T1000 (cell line): ENCODE data around the gene CD86.
"Not testable (repeated sequence)": the region's sequence is repeated elsewhere in the genome, so short reads cannot be mapped to it uniquely, and the experiment has no call there.

Experiments
- DNase-seq: peaks from one replicate; lab custom pipeline; 2025; ENCODE audit warnings: mixed read lengths; lab: John Stamatoyannopoulos, UW

The CD86 gene, protein sequence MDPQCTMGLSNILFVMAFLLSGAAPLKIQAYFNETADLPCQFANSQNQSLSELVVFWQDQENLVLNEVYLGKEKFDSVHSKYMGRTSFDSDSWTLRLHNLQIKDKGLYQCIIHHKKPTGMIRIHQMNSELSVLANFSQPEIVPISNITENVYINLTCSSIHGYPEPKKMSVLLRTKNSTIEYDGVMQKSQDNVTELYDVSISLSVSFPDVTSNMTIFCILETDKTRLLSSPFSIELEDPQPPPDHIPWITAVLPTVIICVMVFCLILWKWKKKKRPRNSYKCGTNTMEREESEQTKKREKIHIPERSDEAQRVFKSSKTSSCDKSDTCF

DNA sequence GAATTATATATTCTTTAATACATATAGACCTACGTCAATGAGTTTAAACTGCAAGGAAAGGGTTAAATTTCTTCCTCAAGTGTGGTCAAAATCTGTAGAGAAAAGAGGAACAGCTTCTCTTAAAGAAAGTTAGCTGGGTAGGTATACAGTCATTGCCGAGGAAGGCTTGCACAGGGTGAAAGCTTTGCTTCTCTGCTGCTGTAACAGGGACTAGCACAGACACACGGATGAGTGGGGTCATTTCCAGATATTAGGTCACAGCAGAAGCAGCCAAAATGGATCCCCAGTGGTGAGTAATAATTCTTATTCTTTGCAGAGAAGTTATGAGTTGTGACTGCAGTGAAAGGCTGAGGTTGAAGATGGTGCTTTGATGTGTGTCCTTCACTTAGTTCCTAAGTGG lies at the start of gene CD86:
TSS of gene CD86 (plus strand) at position 148 of the 400 bp plus-strand sequence. CDS start at position 276, 128 bp downstream.
- DNase-seq: no peak

DNA sequence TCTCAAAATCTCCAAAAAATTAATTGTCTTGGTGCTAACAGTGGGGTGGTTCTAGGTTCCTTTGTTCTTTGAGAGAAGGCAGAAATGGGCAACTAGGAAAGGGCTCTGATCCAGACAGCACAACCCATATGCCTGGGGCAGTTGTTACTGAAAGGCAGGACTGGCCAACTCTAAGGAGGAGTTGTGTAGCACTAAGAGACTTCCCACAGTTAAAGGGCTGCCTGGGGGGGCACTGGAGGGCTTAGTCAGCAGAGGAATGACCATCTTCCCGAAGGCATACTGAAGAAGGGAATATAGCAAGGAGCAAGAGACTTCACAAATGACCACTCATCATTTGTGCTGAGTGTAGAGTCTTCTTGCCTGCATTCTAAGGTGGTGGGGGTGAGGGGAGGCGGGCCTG lies 48.9 kb upstream of the CD86 start:
- DNase-seq: peak; percentile 30

DNA sequence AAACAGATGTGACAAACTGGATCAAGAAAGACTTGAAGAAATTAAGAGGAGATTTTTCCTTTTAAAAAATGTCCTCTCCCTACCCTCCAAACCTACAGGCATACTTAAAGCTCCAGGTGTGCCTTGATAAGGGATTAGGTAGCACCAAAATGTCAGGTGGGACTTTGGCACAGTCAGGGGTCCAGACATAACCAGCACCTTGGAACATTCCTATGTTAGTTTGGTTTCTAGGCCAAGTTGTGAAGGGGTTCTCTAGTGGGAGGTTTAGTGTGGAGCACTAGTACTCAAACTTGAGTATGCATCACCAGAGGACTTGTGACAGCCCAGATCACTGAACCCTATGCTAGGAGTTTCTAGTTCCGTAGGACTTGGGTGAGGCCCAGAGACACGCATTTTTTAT lies 47.0 kb upstream of the CD86 start:
- DNase-seq: no peak

DNA sequence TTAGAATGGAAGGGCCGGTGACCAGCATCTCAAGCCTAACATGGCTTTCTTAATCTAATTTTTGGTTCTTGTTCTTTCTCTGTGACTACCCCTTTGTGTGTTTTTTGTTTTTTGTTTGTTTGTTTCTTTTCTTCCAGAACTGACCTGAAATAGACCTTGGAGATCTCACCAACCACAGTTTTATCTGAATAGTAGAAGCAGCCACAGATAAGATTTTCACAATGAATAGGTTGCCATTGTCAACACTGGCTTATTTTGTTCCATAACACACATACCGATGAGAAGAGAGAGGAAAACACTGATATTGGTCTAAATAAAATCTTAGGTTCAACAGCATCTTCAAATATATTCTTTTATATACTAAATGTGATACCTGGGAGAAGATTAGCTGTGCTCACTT lies 44.7 kb upstream of the CD86 start:
- DNase-seq: no peak

DNA sequence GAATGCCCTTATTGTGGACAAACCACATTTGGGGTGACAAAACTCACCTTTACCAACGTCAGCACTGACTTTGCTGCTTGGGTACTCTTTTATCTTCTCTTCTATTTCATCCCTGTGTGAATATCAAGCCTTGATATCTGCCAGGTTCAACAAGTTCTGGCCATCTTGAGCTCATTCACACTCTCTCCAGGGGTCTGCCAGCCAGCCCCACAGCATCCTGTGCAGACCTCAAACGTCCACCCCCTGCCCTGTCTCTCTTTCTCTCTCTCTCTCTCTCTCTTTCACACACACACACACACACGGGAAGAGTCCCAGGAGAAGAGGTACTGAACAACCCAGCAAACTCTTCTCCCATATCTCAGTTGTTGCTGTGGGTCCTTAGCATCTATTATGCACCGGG lies 43.8 kb upstream of the CD86 start:
- no peak for DNase-seq

DNA sequence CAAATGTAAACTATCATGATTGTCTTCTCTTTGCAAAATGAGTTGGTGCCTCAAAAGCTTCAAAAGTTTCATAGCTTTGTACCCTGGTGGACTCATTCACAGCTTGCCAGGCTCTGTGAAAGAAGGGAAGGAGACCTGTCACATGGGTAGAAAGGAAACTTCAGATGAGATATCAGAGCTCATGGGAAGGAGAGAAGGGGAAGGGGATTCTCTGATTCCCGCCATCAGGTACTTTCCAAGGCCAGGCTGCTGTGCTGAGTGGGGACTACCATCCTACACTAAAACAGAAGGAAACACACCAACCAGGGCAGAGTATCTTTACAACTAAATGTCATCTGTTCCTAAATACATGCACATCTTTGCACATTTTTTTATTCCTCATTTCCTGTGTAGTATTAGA lies 42.3 kb upstream of the CD86 start:
- no peak for DNase-seq

DNA sequence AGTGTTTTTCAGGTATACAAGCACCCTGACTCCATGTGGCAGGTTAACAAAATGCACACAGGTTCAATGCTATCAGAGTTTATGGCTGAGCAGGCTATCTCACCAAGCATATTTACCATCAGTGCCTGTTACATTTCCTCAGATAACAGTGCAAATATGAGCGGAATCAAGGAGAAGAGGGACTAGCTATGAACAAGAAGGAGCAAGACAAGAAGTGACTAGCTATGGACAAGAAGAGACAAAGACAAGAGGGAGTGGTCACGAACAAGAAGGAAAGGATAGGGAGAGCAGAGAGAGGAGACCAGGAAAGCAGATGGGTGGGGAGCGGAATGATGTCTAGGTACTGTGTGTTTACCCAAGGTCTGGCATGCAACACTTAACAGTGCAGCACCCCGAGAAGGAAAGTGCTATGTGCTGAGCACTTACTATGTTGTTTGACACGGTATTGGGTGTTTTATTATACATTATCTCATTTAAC lies 41.7 kb upstream of the CD86 start:
- no peak for DNase-seq

DNA sequence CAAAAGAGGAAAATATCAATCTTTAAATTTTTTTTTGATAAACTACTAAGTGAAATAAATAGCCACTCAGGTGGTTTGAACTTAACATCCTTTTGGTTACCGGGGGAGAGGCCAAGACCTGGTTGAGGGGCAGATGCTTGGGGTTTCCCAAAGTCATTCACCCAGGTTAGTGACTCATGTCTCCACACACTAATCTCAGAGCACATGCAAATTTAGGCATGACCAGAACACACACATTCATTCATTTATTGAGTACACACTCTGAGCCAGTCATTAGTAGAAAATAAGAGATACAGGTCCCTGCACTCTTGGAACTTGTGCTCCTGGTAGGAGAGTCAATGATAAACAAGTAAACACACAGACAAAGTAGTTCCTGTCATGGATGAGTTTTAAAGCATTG lies 40.4 kb upstream of the CD86 start:
- no peak for DNase-seq

DNA sequence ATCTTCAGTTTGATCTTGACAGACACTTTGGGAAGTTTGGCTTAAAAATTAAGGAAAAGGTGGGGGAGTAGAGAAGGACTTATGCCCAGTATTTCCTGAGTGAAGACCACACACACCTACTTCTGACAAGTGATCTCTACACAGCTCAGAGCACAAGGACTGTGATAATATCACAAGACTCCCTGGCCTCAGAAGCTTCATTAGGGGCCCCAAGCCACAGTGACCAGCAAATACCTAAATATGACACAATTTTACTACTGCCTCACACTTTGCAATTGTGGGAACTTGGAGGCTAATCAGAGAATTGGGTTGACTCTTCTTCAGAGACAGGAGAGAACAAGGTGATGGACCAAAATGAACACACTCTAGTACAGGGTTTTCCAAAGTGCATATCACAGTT lies 35.7 kb upstream of the CD86 start:
- no peak for DNase-seq

DNA sequence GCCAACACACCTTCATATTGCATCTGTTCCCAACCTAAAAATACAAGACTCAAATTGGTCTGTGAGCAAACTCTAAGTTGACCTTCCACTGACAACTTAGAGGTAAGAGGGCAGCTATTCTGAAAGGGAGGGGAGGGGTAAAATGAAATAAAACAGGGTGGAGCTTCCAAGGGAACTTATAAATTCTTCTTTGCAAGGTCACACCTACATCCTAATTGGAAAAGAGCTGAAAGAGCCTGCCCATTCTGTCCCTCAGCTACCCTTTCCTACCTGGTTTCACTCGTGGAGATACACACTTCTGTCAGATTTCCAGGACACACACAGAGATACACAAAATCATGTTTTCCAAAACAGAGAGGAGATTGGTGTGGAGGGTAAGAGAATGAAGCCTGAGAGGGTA lies 34.1 kb upstream of the CD86 start:
- no peak for DNase-seq

DNA sequence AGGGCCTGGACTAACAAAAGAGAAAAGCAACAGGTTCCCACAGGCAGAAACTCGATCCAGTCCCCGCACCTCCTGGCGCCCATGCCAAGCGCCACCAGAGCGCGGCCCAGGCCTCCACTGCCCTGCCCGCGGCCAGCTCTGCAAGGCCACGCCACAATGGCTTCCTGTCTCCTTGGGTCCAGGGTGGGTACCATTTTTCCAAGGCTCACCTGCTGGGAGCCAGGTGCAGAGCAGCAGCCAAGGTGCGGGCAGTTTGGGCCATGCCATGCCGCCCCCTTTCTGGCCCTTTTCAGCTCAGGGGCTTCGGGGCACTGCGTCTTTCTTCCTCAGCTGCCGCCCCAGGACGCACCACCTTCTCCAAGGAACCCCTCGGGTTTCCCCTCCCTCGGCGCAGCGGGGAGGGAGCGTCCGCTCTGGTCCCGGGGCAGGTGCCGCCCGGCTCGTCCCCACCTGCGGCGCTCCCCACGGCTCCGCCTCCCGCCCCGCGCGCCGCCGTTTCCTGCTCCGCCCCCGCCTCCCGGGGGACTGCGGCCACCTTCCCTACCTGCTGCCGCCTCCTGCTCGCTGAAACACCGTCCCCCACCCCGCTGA lies 33.3 kb upstream of the CD86 start, which contains the start of gene ILDR1:
TSS of gene ILDR1 (minus strand) at position 437 of the 591 bp plus-strand sequence. CDS start at position 267, 170 bp downstream.
- DNase-seq: no peak

DNA sequence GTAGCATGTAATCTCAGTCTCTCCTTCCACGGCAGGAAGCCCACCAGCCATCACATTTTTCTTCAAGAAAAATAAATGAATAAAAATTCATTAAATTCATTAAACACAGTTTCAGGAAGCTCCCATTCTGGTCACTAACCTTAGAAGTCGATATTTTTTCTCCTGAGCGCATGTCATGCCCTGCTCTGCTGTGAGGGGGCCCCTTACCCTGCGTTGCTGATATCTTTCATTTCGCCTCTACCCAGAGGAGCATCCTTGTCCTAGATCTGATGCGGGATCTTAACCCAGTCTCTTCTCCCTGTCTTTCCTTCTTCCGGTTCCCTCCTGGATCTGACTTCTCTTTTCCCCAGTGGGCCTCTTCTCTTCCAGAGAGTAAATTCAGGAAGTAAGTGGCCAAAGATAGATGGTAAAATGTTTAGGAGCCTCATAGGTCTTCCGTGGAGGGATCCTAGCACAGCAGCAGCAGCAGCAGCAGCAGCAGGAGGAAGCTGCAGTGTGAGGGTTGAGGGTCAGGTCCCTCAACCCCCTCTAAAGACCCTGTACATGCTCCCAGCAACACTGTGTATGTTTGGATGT lies 31.7 kb upstream of the CD86 start:
- DNase-seq: no peak

DNA sequence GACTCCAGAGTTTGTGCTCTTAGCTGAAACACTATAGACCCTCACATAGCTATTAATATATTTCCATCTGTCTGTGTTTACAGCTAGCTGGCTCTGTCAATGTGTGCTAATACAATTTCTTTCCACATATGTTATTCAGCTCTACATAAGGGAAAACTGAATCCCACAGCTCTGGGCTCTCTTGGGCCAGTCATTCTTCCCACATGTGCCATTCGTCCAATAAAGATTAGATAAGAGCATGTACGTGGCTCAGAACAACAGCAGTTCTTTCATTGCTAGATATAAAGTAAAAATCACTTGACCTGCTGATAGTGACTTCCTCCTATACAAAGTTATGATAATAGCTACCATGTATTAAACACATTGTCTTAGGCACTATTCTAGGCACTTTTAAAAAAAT lies 30.4 kb upstream of the CD86 start:
- DNase-seq: no peak

DNA sequence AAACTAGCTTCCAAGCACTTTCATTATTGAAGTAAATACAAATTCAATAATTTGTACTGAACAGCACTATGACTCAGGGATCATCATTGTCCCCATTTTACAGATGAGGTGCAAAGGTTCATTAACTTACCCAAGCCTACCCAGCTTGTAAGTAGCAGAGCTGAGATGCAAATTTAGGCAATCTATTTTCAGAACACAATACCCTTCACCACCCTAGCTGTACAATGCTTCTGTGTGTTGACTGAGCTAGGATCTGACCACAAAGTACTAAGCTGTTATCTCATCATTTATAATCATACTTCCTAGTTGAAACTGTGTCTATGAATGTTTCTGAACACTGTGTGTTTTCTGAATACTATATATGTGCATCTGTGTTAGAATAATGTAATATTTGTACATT lies 29.9 kb upstream of the CD86 start:
- DNase-seq: no peak

DNA sequence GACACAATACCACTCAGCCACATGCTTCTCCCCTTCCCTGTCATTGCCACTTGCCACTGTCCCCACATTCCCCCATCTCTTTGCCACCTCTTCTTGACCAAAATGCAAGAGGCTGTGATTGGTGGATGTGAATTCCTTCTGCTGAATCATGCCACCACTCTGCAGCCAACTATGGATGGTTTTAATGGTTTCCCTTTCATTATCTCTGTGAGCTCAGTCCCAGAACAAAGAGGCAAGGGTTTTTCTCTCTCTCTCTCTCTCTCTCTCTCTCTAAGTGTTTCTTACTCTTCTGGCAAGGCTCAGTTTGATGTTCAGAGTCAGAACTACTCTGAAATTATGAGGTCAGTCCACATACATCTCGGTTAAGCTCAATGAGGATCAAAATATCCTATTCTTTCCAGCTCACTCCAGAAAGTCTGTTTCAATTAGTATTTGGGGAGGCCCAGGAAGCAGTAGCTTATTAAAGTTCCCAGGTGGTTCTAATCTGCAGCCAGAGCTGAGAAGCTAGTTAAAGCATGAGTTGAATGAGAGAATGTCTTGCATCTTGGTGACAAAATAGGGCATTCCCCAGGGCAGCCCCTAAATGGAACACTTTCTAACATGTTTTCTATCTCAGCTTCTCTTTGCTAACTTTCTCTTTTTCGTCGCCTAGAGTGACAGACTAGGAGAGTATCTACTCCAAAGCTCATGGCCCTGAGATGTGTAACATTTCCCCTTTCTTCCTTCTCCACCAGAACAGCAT lies 24.6 kb upstream of the CD86 start:
- DNase-seq: no peak

DNA sequence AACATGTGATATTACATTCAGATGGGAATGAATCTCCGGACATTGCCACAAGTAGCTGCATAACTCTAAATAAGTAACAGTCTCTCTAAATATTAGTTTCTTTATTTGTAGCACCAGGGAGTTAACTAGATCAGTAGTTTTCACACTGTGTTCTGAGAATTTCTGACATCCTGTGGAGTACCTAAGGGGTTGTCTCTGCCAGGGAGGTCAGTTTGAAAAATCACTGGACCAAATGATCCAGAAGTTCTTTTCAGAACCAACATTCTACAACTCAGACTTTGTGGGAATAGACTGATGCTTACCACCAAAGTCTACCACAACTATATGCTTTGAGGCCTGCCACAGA lies 24.1 kb upstream of the CD86 start:
- DNase-seq: no peak

DNA sequence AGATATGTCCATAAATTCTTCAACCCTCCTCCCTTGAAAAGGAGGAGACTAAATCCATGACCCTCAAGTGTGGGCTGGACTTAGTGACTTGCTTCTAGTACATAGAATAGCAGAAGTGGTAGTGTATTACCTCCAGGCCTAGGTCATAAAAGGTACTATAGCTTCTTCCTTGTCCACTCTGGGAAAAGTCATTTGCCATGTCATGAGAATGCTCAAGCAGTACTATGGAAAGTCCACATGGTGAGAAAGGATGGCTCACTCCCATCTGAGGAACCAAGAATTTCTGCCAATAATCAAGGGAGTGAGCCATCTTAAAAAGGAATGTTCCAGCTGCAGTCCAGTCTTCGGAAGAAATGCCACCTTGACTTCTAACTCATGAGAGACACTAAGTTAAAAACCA lies 22.6 kb upstream of the CD86 start:
- DNase-seq: no peak

DNA sequence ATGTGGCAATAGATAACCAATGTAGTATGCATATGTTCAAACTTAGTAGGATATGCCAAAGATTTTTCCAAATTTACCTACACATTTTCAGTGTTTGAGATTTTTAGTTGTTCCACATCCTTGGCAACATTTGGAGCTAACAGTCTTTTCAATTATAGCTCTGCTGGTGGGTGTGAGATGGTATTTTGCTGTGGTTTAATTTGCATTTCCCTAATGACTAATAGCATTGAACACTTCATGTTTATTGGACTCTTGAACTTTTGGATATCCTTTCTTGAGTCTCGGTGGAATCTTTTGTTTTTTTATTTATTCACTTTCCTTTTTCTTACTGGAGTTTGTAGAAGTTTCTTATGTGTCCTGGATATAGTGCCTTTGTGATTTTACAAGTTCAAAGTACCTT lies 22.1 kb upstream of the CD86 start:
- no peak for DNase-seq

DNA sequence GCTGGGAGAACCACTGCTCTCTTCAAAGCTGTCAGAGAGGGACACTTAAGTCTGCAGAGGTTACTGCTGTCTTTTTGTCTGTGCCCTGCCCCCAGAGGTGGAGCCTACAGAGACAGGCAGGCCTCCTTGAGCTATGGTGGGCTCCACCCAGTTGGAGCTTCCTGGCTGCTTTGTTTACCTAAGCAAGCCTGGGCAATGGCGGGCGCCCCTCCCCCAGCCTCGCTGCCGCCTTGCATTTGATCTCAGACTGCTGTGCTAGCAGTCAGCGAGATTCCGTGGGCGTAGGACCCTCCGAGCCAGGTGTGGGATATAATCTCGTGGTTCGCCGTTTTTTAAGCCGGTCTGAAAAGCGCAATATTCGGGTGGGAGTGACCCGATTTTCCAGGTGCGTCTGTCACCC lies 7.9 kb upstream of the CD86 start:
- not testable (repeated sequence) for DNase-seq

DNA sequence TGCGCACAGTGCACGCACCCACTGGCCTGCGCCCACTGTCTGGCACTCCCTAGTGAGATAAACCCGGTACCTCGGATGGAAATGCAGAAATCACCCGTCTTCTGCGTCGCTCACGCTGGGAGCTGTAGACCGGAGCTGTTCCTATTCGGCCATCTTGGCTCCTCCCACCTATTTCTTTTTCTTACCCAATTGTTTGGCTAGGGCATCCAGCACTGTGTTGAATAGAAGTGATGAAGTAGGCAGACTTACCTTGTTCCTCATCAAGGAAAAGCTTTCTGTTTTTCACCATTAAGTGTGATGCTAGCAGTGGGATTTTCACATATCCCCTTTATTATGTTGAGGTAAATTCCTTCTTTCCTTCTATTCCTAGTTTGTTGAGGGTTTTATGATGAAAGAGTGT lies 7.4 kb upstream of the CD86 start:
- DNase-seq: not testable (repeated sequence)

DNA sequence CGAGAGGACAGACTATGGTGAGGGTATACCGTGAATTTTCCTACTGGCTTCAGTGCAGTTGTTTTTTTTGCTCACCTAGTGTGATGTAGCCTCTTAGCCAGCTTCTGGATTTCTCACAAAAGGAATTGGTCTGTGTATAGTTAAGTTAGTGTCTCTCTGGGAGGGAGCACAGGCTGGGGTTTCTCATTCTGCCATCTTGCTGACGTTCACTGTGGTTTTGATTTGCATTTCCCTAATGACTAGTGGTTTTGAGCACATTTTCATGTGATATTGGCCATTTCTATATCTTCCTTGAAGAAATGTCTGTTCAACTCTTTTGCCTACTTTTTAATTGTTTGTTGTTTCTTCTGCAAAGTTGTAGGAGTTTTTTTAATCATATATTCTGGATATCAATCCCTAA lies 2.2 kb upstream of the CD86 start:
- no peak for DNase-seq

DNA sequence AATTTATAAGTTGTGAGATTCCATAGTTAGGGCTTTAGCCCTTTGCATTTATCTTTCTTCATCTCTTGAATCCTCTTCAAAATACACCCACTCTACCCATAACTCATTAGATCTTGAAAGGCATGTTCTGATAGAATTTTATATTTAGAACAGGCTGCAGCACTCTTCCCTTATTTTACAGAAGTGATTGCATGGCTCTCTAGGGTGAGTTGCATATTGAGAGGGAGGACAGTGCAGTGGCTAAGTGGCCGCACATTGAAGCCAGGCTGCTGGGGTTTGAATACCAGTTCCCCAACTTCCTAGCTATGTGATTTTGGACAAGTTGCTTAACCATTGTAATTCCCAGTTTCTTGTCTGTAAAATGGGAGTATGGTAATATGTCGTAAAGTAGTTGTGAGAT lies 2.5 kb downstream of the CD86 start:
- no peak for DNase-seq

DNA sequence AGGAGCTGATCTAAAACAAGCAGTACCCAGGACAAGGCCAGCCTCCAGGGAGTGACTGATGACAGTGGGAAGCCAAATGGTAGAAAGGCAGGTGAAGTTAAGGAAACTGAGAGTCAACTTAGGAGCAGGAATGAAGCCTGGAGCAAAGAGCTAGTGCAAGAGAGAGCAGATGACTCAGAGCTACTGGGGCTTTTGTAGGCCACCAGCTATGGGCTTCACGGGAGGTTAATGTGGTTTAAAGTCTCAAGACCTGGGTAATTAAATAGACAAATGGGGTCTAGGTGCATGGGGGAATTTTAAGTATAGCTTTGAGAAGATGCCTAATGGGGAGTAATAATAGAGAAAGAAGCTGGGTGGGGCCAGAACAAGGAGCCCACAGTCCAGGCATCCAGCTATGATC lies 3.1 kb downstream of the CD86 start:
- no peak for DNase-seq
